Keratinocyte (primary cell): ENCODE measurements around the gene IGFBP6. TPM values are rescaled to one million over a fixed set of nuclear protein-coding genes. Genes with fewer than 3 reads are reported as not detected.

Source experiments
- DNase-seq: peaks from one replicate; pipeline ENCODE4 v3.0.0-alpha.2; 2011; ENCODE audit warnings: low read depth, missing footprints, low spot score
- FAIRE-seq: peaks from 2 replicates; lab custom pipeline; 2011; peaks lifted over from hg19 to GRCh38; lab: Jason Lieb, UNC
- H2AFZ ChIP-seq: 2 replicates; pipeline ENCODE4 v1.6.0; 2012; ENCODE audit warnings: low read length, control low read depth, inconsistent platforms; ENCODE audit not compliant: control insufficient read depth
- H3K27ac ChIP-seq: 2 replicates; pipeline ENCODE4 v1.5.1; 2011; ENCODE audit warnings: low read length; ENCODE audit not compliant: control insufficient read depth, insufficient read depth
- H3K27me3 ChIP-seq: 3 replicates; pipeline ENCODE4 v1.6.0; 2011; ENCODE audit warnings: low read length; ENCODE audit not compliant: control insufficient read depth, insufficient read depth; ENCODE audit errors: extremely low read depth
- H3K36me3 ChIP-seq, 2 experiments: 2 replicates in 1 of 2; 3 replicates in 1 of 2; pipeline ENCODE4 v1.5.1; 2011; ENCODE audit warnings: low read length in 2 of 2, mild to moderate bottlenecking in 1 of 2; ENCODE audit not compliant: control insufficient read depth in 2 of 2, insufficient read depth in 2 of 2; ENCODE audit errors: extremely low read depth in 1 of 2
- H3K4me1 ChIP-seq: 3 replicates; pipeline ENCODE4 v1.5.1; 2011; ENCODE audit warnings: low read length; ENCODE audit not compliant: control insufficient read depth, insufficient read depth; ENCODE audit errors: extremely low read depth
- H3K4me2 ChIP-seq: 3 replicates; pipeline ENCODE4 v1.6.0; 2011; ENCODE audit warnings: low read depth, low read length; ENCODE audit not compliant: control insufficient read depth, insufficient read depth; ENCODE audit errors: extremely low read depth
- H3K4me3 ChIP-seq, 3 experiments: fragments of 200-600 bp in 1 of 3; sonication (generic) in 1 of 3; 2 replicates in 2 of 3; 3 replicates in 1 of 3; pipeline ENCODE4 v1.5.1; 2011 to 2016; ENCODE audit warnings: low read length in 3 of 3, mild to moderate bottlenecking in 3 of 3, control low read depth in 2 of 3, inconsistent platforms in 1 of 3, low read depth in 1 of 3, mixed read lengths in 1 of 3, mixed run types in 1 of 3, moderate library complexity in 1 of 3; ENCODE audit not compliant: control insufficient read depth in 2 of 3, insufficient read depth in 2 of 3; ENCODE audit errors: extremely low read depth in 1 of 3
- H3K79me2 ChIP-seq: 2 replicates; pipeline ENCODE4 v1.6.0; 2012; ENCODE audit warnings: low read length; ENCODE audit not compliant: control insufficient read depth, insufficient read depth
- H3K9ac ChIP-seq: 3 replicates; pipeline ENCODE4 v1.6.0; 2011; ENCODE audit warnings: low read length; ENCODE audit not compliant: control insufficient read depth, insufficient read depth; ENCODE audit errors: extremely low read depth
- H3K9me1 ChIP-seq: 3 replicates; pipeline ENCODE4 v1.6.0; 2011; ENCODE audit warnings: low read length; ENCODE audit not compliant: control insufficient read depth, insufficient read depth; ENCODE audit errors: extremely low read depth
- H3K9me3 ChIP-seq: 2 replicates; pipeline ENCODE4 v1.5.1; 2012; ENCODE audit warnings: low read depth, low read length; ENCODE audit not compliant: control insufficient read depth
- H4K20me1 ChIP-seq: 3 replicates; pipeline ENCODE4 v1.6.0; 2011; ENCODE audit warnings: low read length; ENCODE audit not compliant: control insufficient read depth, insufficient read depth; ENCODE audit errors: extremely low read depth
- EZH2 ChIP-seq: IDR thresholded peaks from one replicate; pipeline ENCODE4 v1.6.1; 2012; ENCODE audit warnings: inconsistent platforms, mild to moderate bottlenecking, low read length, moderate library complexity
- dilution Hi-C: fragments of 300-500 bp; cut with MboI; formaldehyde crosslinking; loops from one replicate; pipeline ENCODE4 v1.7.0; 2020; ENCODE audit warnings: low sequenced_read_pairs; ENCODE audit not compliant: extremely low pct_ligation_motif_present
- polyA plus RNA-seq, 5 experiments: library from polyadenylated mRNA; depleted of rRNA in 3 of 5; stranded (reverse) in 3 of 5; stranded (forward) in 1 of 5; unstranded in 1 of 5; fragments of >200 nt; gene quantifications; 1 replicate in 1 of 5; 2 replicates in 3 of 5; 3 replicates in 1 of 5; pipeline versions ENCODE4 v1.2.1 to v1.2.3, GENCODE V29; 2011 to 2012; ENCODE audit warnings: missing spikeins in 2 of 5, low read depth in 1 of 5, low replicate concordance in 1 of 5
- TF ChIP-seq, protein P1 (sequence below), 3 experiments: IDR thresholded peaks in 1 of 3; conservative IDR thresholded peaks in 1 of 3; optimal IDR thresholded peaks in 1 of 3; 2 replicates in 2 of 3; 3 replicates in 1 of 3; pipeline versions ENCODE3 to v1.5.1; 2011; ENCODE audit warnings: low read length in 3 of 3, mild to moderate bottlenecking in 3 of 3, moderate library complexity in 2 of 3, control low read depth in 1 of 3, inconsistent platforms in 1 of 3; ENCODE audit not compliant: insufficient read depth in 2 of 3; ENCODE audit errors: extremely low read depth in 1 of 3

The IGFBP6 gene
- polyA plus RNA-seq, 1 donor (not counting 4 experiments of a cell fraction or from before 2014, with no cell fraction given), result 30.1 TPM

GRCh38 chr12:53069621-53070410 lies 27.7 kb upstream of the IGFBP6 start:
- Histone ChIP-seq H3K27ac (no peak overlapping the region), H4K20me1 (peaks cover 5% of the 10 kb centered on the region), H3K36me3 (peaks cover 32 to 41% of the 10 kb centered on the region in 2 experiments), H2AFZ (no peak overlapping the region), H3K4me3 (no peak overlapping the region), H3K79me2 (no peaks in the 10 kb centered on the region), H3K4me2 (no peak overlapping the region), H3K4me1 (peaks cover 30% of the 10 kb centered on the region), H3K9me1 (peaks cover 7% of the 10 kb centered on the region), H3K9ac (no peak overlapping the region), H3K9me3 (no peaks in the 10 kb centered on the region), H3K27me3 (no peaks in the 10 kb centered on the region)
- FAIRE-seq, result no peak
- dilution Hi-C loops, result no loop called here
- TF ChIP-seq EZH2, result no peak
- TF ChIP-seq, protein P1, sequence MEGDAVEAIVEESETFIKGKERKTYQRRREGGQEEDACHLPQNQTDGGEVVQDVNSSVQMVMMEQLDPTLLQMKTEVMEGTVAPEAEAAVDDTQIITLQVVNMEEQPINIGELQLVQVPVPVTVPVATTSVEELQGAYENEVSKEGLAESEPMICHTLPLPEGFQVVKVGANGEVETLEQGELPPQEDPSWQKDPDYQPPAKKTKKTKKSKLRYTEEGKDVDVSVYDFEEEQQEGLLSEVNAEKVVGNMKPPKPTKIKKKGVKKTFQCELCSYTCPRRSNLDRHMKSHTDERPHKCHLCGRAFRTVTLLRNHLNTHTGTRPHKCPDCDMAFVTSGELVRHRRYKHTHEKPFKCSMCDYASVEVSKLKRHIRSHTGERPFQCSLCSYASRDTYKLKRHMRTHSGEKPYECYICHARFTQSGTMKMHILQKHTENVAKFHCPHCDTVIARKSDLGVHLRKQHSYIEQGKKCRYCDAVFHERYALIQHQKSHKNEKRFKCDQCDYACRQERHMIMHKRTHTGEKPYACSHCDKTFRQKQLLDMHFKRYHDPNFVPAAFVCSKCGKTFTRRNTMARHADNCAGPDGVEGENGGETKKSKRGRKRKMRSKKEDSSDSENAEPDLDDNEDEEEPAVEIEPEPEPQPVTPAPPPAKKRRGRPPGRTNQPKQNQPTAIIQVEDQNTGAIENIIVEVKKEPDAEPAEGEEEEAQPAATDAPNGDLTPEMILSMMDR (optimal IDR thresholded peaks at IDR 0.05 in 1 of 3, IDR thresholded peaks at IDR 0.05 in 1 of 3, conservative IDR thresholded peaks at IDR 0.05 in 1 of 3; ENCODE audit: extremely low read depth in 1 of 3, insufficient read depth in 2 of 3, low read length in 3 of 3), result no peak
- DNase-seq, result no peak

DNA sequence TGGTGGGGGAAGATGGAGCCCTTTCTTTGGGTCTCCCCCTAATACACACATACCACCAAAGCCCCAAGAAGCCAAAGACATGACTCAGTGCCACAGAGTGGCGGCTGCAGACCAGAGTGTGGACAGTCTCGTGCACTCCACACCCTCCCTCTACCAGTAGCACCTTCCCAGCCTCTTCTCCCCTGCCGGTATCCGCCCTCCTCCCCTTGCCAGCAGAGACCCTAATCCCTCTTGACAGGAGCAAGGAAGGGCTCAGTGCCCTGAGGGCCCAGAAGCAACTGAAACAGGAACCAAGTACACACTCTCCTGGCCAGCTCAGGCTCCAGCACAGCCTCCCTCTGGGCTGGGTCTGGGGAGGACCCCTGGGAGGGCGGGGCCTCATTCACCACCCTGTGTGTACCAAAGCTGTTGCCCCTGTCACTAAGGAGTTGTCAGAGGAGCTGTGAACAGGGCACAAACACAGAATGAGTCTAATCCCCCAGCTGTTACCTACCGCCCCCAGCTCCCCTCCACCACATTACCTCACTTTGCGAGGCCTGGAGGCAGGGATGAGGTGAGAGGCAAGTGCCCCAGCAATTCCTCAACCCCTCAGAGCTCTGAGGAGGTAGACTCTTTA lies 26.5 kb upstream of the IGFBP6 start:
- Histone ChIP-seq H3K27me3 (no peaks in the 10 kb centered on the region), H3K4me3 (no peak overlapping the region), H3K9ac (no peak overlapping the region), H4K20me1 (no peaks in the 10 kb centered on the region), H3K4me2 (no peak overlapping the region), H3K9me3 (no peaks in the 10 kb centered on the region), H3K79me2 (no peaks in the 10 kb centered on the region), H2AFZ (no peak overlapping the region), H3K36me3 (peaks cover 31 to 38% of the 10 kb centered on the region in 2 experiments), H3K9me1 (peaks cover 7% of the 10 kb centered on the region), H3K4me1 (peaks cover 29% of the 10 kb centered on the region), H3K27ac (no peak overlapping the region)
- DNase-seq (no peak), FAIRE-seq (no peak)
- TF ChIP-seq, protein P1 (optimal IDR thresholded peaks at IDR 0.05 in 1 of 3, IDR thresholded peaks at IDR 0.05 in 1 of 3, conservative IDR thresholded peaks at IDR 0.05 in 1 of 3; ENCODE audit: extremely low read depth in 1 of 3, insufficient read depth in 2 of 3, low read length in 3 of 3), result no peak
- no peak for TF ChIP-seq EZH2
- dilution Hi-C loops, result no loop called here
